ENCODE data around the gene HTR3D. TPM values are rescaled to one million over a fixed set of nuclear protein-coding genes. Genes with fewer than 3 reads are reported as not detected.
A peak's percentile ranks its signal among the peaks of the same experiment; 100 is the strongest.

HTR3D gene
- total and polyA plus RNA-seq, 9 of the 15 experiments (the other 6 are each of a cell fraction or from before 2014, with no cell fraction given): not detected

GRCh38 chr3:184085389-184085852, 53.9 kb downstream of the HTR3D start (continued):
- TF ChIP-seq FOS (IDR thresholded peaks at IDR 0.05; ENCODE audit: extremely low read depth, insufficient read length): peak; percentile 70
- TF ChIP-seq ELF1 (tag; IDR thresholded peaks at IDR 0.05): peak; percentile 46; the same call in 1 of the 2 replicates
- TF ChIP-seq RNF2 (IDR thresholded peaks at IDR 0.05): 0 out of 2 replicates have a peak, but pooled peaks have one; percentile 18
- no peak for TF ChIP-seq FOXP1 (CRISPR knock-in tag; IDR thresholded peaks at IDR 0.05)
- 0 out of 2 replicates have a peak, but pooled peaks have one; percentile 56 for TF ChIP-seq PTTG1 (tag; IDR thresholded peaks at IDR 0.05; ENCODE audit: low read depth)
- peak; percentile 67; the same call in 1 of the 2 replicates for TF ChIP-seq HDAC2 (IDR thresholded peaks at IDR 0.05)
- TF ChIP-seq ZBED1 (IDR thresholded peaks at IDR 0.05): 0 out of 2 replicates have a peak, but pooled peaks have one; percentile 53
- TF ChIP-seq ETV1 (tag; conservative IDR thresholded peaks at IDR 0.05; ENCODE audit: low read depth): peak; percentile 87
- peak; percentile 84 for TF ChIP-seq ARID1B (IDR thresholded peaks at IDR 0.05)
- peak in 1 of 2 experiments; percentile 52; a peak in 1 of 4 replicates for TF ChIP-seq ZNF318 (IDR thresholded peaks at IDR 0.05; ENCODE audit: borderline replicate concordance in 1 of 2, low read depth in 1 of 2)
- peak; percentile 97 for TF ChIP-seq CEBPB (tag; IDR thresholded peaks at IDR 0.05)
- no peak for TF ChIP-seq ATF1 (CRISPR knock-in tag; IDR thresholded peaks at IDR 0.05)
- TF ChIP-seq ATF1 (tag; IDR thresholded peaks at IDR 0.05): peak; percentile 17; the same call in 1 of the 2 replicates
- peak; percentile 74 for TF ChIP-seq NCOR1 (IDR thresholded peaks at IDR 0.05)
- TF ChIP-seq NFE2 (IDR thresholded peaks at IDR 0.05; ENCODE audit: low read depth): peak; percentile 52
- TF ChIP-seq TCF3 (CRISPR knock-in tag; IDR thresholded peaks at IDR 0.05): peak; percentile 30; the same call in 1 of the 2 replicates
- peak; percentile 80 for TF ChIP-seq EP300 (IDR thresholded peaks at IDR 0.05; ENCODE audit: low read length)
- TF ChIP-seq ZBTB9 (CRISPR knock-in tag; IDR thresholded peaks at IDR 0.05): no peak
- TF ChIP-seq ZNF766 (CRISPR knock-in tag; conservative IDR thresholded peaks at IDR 0.05): 0 out of 2 replicates have a peak, but pooled peaks have one; percentile 21
- TF ChIP-seq RBM17 (IDR thresholded peaks at IDR 0.05; ENCODE audit: borderline replicate concordance, low read depth, low read length): no peak
